HG03025 (cell line): ENCODE results near the gene DBET.
"Not testable (repeated sequence)": the region's sequence is repeated elsewhere in the genome, so short reads cannot be mapped to it uniquely, and the experiment has no call there.

Source experiments
- ATAC-seq: cut with Tn5 transposase; IDR thresholded peaks from one replicate; pipeline ENCODE4 v1.9.1; 2021; ENCODE audit warnings: mild to moderate bottlenecking, moderate library complexity; ENCODE audit not compliant: unreplicated experiment, low FRiP score

Gene DBET

DNA sequence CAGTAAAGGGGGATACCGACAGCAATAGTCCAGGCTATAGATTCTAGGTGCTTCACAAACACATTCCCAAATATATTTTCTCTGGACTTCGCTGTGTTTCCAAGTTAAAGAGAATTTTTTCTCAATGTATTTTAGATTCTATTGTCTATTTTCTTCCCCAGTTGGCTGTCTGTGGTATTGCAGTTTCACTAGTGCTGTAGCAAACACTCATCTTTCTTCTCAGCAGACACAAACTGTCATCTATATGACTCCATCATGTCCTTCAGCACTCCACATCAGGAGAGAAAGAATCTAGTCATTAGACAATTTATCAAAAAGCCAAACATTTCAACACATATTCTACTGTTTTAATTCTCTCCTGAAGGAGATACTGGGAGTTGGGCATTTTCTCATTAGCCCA is at the start of gene DBET:
DBET (plus strand) TSS at position 161 of the 400 bp plus-strand sequence.
- ATAC-seq = not testable (repeated sequence)

DNA sequence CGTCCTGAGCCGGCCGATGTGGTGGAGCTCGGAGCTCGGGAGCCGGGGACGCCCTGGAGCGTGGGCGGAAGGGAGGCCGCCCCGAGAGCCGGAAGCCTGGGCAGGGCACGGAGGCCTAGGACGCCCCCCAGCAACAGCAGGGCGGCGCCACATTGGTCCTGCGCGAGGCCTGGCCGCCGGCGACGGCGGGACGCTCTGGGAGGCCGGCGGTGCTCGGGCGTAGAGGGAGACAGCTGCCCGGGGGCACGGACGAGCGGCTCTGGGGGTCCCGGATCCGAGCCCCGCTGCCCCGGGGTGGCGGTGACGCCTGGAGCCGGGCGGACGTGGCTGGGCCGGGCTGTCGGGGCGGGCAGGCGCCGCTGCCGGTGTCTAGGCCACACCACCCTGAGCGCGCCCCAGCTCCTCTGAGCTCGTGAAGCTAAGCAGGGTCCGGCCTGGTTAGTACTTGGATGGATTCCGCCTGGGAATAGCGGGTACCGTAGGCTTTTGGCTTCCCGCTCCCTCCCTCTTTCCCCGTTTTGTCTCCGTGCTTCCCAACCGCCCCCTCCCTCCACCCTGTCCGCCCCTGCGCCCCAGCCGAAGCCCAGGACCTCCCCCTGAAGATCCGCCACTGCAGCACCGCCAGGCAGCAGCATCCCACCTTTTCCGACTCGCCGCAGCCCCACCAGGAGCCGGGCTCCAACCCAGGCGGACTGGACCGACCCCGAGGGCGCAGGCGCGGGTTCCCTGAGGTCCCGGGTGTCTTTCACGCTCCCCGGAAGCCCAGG is 49.3 kb upstream of the DBET start:
- ATAC-seq = no peak

DNA sequence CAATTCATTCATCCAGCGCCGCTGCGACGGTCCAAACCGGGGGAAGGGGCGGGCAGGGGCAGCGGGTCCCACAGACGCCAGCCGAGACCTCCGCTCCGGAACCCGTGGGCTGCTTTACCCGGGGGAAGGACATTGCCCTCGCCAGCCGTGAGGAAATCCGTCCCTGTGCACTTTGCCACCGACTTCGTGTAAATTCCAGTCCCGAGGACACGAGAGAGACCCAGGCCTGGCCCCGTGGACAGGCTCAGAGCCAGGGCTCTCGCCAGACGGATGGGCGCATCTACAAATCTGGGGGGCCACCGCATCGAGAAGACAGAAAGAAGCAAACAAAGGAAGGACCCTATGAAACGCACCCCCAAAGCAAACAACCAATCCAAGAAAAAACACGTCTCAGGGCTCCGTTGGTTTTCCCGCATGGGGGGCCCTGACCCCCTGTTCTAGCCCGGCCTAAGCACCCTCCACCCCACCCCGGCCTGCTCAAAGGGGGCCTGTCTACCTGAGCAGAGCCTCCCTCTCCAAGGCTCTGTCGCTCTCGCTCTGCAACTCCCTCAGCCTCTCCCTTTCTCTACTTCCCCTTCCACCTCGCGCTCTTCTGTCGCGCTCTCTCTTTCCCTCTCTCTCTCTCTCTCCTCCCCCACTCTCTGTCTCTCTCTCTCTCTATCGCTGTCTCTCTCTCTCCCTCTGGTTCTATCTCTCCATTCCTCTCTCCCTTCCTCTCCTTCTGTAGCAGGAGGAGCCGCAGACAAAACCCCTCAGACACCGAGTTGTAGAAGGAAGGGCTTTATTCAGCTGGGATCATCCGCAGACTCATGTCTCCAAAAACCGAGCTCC is 48.5 kb upstream of the DBET start:
- no peak for ATAC-seq

DNA sequence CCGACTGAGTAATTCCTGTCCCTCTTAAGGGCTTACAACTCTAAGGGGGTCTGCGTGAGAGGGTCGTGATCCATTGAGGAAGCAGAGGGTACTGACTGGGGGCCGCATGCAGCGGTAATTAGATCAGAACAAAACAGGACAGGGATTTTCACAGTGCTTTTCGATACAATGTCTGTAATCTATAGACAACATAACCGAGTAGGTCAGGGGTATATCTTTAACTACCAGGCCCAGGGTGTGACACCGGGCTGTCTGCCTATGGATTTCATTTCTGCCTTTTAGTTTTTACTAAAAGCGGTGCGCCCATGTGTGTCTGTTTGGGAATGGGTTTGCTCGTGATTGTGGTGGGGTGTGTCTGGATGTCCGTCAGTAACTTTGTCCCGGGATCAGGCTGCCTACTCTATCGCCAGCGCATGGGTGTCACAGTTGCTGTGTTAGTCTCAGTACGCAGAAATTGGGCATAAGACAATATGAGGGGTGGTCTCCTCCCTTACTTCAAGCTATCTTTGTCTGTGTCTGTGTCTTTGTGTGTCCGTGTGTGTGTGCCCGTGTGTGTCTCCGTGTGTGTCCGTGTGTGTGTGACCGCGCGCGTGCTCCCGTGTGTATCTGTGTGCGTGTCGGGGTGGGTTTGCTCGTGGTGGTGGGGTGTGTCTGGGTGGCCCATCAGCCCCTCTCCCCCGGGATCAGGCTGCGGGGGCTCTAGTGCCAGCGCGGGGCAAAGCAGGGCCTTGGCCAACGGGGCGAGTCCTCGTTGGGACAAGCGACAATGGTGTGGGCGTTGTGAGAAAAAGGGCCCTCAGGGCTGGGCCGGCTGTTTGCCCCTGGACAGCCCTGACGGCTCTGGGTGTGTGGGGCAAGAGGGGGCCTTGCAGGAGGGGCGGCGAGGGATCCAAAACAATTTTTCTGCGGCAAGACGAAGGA is 47.7 kb upstream of the DBET start:
- ATAC-seq = no peak

DNA sequence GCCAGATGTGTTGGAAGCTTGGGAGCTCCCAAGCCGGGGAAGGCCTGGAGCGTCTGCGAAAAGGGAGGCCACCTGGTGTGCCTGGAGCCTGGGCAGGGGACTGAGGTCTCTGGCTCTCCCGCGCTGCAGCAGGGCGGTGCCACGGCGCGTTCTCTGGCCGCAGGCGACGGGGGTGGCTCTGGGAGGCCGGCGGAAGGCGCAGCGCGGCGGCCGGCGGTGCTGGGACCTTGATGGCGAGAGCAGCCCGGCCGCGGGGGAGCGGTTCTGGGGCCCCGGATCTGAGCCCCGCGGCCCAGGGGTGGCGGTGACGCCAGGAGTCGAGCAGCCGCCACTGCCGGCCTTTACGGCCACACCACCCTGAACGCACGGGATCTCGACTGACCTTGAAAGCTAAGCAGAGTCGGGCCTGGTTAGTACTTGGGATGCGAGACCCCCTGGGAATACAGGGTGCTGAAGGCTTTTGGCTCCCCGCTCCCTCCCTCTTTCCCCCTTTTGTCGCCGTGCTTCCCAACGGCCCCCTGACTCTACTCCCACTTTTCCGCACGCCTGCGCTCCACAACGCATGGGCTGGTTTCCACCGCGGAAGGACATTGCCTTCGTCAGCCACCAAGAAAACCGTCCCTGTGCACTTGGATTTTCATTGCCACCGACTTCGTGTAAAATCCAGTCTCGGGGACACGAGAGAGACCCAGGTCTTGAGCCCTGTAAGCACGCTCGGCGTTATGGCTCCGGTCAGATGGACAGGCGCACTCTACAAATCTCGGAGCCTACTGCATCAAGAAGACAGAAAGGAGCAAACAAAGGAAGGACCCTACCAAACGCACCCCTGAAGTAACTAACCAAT is 46.7 kb upstream of the DBET start:
- ATAC-seq = no peak

DNA sequence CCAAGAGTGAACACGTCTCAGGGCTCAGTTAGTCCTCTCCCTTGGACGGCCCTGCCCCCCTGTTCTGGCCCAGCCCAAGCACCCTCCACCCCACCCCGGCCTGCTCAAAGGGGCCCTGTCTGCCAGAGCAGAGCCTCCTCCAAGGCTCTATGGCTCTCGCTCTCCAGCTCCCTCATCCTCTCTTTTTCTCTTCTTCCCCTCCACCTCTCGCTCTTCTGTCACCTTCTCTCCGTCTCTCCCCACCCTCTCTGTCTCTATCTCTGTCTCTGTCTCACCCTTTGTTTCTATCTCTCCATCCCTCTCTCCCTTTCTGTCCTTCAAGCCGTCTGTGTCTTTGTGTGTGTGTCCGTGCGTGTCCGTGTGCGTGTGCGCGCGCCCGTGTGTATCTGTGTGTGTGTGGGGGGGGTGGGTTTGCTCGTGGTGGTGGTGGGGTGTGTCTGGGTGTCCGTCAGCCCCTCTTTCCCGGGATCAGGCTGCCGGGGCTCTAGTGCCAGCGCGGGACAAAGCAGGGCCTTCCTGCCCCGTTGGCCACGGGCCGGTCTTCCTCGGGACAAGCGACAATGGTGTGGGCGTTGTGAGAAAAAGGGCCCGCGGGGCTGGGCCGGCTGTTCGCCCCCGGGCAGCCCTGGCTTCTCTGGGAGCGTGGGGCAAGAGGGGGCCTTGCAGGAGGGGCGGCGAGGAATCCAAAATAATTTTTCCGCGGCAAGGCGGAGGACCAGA is 45.9 kb upstream of the DBET start:
- ATAC-seq = no peak

DNA sequence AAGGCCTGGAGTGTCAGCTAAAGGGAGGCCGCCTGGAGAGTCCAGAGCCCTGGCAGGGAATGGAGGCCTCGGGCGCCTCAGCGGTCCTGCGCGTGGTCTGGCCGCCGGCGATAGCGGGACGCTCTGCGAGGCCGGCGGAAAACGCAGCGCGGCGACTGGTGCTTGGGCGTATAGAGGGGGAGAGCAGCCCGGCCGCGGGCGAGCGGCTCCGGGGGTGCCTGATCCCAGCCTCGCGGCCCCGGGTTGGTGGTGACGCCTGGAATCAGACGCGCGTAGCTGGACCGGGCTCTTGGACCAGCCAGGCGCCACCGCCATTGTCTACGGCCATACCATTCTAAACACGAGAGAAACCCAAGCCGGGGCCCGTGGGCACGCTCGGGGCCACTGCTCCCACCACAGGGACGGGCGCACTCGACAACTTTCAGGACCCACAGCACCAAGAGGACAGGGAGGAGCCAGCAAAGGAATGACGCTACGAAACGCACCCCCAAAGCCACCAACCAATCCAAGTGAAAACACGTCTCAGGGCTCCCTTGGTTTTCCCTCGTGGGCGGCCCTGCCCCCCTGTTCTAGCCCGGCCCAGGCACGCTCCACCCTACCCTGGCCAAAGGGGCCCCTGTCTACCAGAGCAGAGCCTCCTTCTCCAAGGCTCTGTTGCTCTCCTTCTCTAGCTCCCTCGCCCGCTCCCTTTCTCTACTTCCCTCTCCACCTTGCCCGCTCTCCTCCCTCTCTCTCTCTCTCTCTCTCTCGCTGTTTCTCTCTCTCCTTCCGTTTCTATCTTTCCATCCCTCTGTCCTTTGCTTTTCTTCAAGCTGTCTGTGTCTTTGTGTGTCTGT is 45.1 kb upstream of the DBET start:
- no peak for ATAC-seq

DNA sequence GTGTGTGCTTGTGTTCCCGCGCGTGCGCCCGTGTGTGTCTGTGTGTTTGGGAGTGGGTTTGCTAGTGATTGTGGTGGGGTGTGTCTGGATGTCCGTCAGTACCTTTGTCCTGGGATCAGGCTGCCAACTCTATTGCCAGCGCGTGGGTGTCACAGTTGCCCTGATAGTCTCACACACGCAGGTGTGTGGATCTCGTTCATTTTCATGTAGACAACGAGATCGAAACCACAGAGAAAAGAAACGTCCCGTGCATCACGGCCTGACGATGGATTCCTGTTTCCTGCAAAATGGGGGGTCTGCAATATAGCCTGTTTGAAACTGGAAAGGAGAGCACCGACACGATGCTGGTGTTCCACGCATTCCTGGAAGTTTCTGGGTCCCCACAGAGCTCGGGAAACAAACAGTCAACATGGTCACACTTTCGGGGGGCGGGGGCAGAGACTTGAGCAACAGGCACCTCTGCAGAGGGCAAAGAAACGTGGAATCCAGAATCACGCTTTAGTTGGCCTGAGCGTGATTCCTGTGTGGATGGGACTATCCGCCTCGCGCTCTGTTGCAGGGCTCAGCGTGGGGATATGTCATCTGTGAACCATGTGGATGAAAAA is 44.3 kb upstream of the DBET start:
- ATAC-seq = not testable (repeated sequence)

DNA sequence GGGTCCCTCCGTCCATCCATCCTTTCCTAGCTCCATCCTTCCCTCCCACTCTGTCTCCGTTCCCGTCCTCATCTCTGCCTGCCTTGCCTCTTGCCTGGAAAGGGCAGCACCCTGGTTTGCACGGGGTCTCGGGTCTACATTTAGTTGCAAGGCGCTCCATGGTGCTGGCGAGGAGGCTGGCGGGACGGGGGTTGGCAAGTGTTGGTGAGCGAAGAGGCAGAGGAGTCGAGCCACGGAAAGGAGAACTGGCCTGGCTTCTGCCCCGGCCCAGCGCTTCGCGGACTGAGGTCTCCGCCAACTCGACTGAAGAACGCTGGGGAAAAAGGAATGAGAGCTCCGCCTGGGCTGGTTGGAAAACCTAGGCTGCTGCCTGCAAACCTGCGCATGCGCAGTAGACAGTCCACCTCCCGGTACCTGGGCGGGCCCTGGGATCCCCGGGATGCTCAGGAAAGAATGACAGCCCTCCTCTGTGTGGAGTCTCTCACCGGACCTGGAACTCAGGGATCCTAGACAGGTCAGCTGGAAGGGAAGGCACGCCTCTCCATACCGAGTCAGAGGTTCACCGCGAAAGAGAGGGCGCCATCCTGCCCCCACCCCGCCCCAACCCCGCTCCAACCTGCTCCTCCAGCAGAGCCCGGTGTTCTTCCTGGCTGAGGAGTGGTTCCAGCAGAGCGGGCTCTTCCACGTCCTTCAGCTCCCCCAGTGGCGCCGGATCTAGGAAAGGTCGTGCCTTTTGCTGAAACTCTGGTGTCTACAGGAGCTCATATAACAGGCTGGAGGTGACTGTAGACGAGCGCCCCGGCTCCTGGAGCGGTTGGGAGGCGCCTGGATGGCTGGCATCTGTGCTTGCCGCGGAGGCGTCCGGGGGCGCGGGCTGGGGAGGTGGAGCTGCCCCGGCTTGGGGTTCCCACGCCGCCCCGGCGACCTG is 43.2 kb upstream of the DBET start:
- no peak for ATAC-seq

DNA sequence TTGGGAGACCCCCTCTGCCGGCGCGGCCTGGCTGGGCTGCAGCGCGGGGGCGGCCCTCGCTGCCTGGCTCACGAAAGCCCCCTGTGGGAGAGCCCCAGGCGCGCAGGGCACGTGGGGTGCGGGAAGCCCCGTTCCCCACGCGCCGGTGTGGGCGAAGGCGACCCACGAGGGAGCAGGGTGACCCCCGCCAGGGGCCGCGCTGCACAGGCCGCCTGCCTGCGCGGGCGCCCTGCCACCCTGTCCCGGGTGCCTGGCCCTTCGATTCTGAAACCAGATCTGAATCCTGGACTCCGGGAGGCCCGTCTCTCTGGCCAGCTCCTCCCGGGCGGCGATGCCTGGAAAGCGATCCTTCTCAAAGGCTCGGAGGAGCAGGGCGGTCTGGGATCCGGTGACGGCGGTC is 42.3 kb upstream of the DBET start:
- not testable (repeated sequence) for ATAC-seq

DNA sequence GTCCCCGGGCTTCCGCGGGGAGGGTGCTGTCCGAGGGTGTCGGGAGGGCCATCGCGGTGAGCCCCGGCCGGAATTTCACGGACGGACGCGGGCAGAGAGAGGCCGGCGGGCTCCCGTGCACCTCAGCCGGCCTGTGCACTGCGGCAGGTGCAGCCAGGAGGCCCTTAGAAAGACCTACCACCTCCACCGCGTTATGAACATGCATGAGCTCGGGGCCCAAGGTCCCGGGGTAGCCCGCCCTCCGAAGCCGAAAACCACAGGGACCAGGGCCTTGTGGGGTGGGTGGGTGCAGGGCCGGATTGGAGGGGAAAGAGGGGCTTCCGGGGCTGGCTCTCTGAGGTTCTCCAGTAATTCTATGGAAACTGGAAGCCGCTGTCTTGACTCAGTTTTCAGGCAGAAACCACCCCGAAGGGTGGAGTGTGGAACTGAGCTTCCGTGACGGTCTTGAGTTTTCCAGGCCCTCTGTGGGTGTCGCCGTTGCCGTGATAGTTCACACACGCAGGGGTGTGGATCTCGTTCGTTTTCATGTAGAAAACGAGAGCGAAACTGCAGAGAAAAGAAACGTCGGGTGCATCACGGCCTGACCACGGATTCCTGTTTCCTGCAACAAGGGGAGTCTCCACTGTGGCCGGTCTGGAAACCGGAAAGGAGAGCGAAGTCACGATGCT is 41.6 kb upstream of the DBET start:
- ATAC-seq = not testable (repeated sequence)

DNA sequence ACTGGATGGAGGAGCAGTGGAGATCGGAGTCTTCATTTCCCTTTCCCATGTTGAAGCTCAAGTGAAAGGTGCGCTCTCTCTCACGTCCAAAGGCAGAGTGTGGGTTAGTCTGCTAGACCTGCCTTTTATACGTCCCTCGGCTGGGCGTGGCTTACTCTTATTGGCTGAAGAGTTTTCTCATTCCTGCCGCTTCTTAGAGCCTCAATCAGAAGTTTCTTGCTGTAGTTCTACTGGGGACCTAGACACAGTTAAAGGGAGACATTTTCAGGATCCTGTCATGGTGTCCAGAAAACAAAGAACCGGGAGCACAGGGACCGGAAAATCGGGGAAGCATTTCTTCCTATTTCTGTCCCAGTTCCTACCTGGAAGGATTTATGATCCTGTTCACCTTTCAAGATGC is 37.1 kb upstream of the DBET start, which contains the start of gene FRG2:
FRG2 (minus strand) TSS at position 101 of the 400 bp plus-strand sequence; CDS start at position 49, 52 bp downstream.
- not testable (repeated sequence) for ATAC-seq

DNA sequence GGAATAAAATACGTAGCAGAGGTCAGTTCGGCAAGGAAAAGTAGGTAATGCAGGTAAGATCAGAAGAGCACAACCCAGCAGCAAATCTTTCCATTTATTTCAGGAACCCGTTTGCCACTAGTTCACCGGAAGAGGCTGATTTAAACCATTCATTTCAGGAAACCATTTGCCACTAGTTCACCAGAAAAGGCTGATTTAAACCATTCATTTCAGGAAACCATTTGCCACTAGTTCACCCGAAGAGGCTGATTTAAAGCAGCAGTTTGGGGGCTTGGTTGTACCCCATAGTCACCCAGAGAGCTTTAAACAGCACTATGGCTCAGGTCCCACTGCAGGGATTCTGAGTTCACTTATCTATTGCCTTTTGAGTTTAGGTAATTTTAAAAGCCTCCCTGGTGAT is 33.0 kb upstream of the DBET start:
- not testable (repeated sequence) for ATAC-seq

DNA sequence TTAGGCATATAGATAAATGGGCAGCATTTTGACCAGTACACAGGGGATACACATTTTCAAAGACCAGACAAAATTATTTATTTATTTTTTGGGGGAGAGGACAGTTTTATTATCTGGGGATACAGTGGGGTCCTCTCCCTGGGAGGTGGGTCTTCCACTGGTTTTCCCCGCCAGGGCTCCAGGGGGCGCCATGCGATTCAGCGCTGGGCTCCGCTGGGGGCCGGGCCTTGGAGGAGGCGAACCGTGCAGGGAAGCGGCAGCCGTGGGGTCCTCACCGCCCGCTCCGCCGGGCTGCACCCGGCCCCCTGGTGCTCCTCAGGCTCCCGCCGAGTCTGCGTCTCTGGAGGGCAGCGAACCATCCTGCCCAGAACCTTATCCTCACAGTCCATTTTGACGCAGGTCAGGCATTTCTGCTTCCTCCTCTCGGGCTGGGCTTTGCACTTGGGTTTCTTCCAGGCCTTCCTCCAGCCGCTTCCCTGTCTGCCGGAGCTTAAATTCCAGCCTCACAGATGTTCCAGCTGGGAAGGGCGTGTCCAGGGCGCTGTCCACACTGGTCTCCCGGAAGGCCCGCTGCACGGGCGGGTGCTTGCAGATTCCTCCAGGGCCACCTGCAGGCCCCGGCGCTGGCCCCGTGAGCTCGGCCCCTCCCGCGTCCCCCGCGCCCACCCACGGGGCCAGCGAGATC is 26.5 kb upstream of the DBET start:
- ATAC-seq = not testable (repeated sequence)

DNA sequence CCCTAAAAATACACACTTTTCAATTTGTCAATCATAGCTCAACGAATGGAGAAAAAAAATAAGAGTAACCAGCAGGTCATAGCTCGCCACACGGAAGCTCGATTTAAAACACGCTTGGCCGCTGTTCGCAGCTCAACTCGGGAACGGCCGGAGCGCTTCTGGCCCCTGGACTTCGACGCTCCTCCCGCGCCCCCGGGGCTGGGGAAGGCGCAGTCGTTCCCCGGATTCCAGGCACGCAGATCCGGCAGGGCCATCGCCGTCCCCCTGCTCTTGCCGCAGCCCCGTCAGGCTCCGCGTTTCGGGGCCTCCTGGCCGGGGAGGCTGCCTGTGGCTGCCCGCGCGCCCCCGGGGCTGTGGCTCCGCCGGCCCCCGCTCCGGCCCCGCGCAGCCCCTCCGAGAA is 23.4 kb upstream of the DBET start:
- not testable (repeated sequence) for ATAC-seq

DNA sequence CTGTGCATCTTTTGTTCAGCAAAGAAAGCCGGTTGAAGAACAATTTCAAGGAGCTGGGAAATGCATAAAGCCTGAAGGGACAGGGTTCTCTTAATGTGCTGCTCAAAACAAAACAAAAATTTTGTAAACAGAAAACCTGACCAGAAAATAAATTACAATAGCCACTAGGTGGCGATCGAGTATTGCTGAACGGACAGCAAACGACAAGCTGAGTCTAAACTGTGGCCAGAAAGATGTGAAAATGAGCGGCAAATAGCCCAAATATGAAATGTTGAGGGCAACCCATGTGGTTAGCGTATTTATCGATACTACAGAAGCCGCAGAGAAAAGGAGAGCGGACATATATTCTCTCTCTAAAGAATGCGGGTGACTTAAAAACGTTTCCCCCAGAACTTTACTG is 16.7 kb upstream of the DBET start:
- not testable (repeated sequence) for ATAC-seq
